Measurements from ENCODE around the gene PARD3. TPM values are rescaled to one million over a fixed set of nuclear protein-coding genes. Genes with fewer than 3 reads are reported as not detected.

Gene PARD3
- total RNA-seq, 1 experiment from 2014 or later, result 51.8 TPM

DNA sequence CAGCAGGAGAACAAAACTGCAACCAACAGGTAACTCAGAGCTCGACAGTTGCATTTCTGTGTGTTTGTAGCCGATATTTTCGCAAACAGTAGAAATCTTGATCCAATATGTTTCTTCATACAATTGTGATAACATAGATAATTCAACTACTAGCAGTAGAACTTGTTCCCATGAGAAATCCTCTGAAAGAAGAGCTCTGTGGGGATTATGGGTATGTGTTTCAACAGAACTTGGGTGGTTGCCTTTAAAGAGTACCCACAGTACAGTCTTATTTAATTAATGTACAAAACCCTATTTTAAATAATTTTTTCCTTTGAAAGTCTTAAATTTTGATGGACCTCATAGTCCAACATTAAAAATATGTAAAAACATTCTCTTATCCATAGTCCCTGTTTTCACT is 266.1 kb downstream of the PARD3 start:
- POLR2A ChIA-PET, result interaction anchor here (0.6 kb wide), 1 partner anchor 1060 kb away, joined by 4 read pairs; no protein-coding TSS in a partner anchor
- Mint-ChIP-seq H3K4me3 (no peak overlapping the region), H3K36me3 (no peaks in the 10 kb centered on the region), H3K27ac (peak overlapping the region; percentile 25; the same call in 1 of the 2 replicates), H3K4me1 (peaks cover 44% of the 10 kb centered on the region), H3K9me3 (no peaks in the 10 kb centered on the region), H3K27me3 (ENCODE audit: low read depth) (no peaks in the 10 kb centered on the region)
- TF ChIP-seq, protein P1, sequence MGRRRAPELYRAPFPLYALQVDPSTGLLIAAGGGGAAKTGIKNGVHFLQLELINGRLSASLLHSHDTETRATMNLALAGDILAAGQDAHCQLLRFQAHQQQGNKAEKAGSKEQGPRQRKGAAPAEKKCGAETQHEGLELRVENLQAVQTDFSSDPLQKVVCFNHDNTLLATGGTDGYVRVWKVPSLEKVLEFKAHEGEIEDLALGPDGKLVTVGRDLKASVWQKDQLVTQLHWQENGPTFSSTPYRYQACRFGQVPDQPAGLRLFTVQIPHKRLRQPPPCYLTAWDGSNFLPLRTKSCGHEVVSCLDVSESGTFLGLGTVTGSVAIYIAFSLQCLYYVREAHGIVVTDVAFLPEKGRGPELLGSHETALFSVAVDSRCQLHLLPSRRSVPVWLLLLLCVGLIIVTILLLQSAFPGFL (CRISPR knock-in tag; IDR thresholded peaks at IDR 0.05; ENCODE audit: borderline replicate concordance), result no peak
- no peak for TF ChIP-seq NFATC4 (CRISPR knock-in tag; IDR thresholded peaks at IDR 0.05)
- no peak for TF ChIP-seq GABPB1 (CRISPR knock-in tag; IDR thresholded peaks at IDR 0.05)
- TF ChIP-seq ZNF263 (CRISPR knock-in tag; IDR thresholded peaks at IDR 0.05; ENCODE audit: low read depth), result no peak
- TF ChIP-seq, protein P2, sequence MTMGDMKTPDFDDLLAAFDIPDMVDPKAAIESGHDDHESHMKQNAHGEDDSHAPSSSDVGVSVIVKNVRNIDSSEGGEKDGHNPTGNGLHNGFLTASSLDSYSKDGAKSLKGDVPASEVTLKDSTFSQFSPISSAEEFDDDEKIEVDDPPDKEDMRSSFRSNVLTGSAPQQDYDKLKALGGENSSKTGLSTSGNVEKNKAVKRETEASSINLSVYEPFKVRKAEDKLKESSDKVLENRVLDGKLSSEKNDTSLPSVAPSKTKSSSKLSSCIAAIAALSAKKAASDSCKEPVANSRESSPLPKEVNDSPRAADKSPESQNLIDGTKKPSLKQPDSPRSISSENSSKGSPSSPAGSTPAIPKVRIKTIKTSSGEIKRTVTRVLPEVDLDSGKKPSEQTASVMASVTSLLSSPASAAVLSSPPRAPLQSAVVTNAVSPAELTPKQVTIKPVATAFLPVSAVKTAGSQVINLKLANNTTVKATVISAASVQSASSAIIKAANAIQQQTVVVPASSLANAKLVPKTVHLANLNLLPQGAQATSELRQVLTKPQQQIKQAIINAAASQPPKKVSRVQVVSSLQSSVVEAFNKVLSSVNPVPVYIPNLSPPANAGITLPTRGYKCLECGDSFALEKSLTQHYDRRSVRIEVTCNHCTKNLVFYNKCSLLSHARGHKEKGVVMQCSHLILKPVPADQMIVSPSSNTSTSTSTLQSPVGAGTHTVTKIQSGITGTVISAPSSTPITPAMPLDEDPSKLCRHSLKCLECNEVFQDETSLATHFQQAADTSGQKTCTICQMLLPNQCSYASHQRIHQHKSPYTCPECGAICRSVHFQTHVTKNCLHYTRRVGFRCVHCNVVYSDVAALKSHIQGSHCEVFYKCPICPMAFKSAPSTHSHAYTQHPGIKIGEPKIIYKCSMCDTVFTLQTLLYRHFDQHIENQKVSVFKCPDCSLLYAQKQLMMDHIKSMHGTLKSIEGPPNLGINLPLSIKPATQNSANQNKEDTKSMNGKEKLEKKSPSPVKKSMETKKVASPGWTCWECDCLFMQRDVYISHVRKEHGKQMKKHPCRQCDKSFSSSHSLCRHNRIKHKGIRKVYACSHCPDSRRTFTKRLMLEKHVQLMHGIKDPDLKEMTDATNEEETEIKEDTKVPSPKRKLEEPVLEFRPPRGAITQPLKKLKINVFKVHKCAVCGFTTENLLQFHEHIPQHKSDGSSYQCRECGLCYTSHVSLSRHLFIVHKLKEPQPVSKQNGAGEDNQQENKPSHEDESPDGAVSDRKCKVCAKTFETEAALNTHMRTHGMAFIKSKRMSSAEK (CRISPR knock-in tag; IDR thresholded peaks at IDR 0.05; ENCODE audit: borderline replicate concordance), result no peak
- no peak for TF ChIP-seq ZNF317 (CRISPR knock-in tag; IDR thresholded peaks at IDR 0.05; ENCODE audit: borderline replicate concordance, low read depth)
- TF ChIP-seq SMAD3 (CRISPR knock-in tag; IDR thresholded peaks at IDR 0.05; ENCODE audit: borderline replicate concordance), result no peak
- TF ChIP-seq ATF1 (CRISPR knock-in tag; IDR thresholded peaks at IDR 0.05), result no peak
- no peak for TF ChIP-seq NR1H2 (CRISPR knock-in tag; IDR thresholded peaks at IDR 0.05)
- no peak for TF ChIP-seq FOXJ3 (CRISPR knock-in tag; IDR thresholded peaks at IDR 0.05; ENCODE audit: borderline replicate concordance)
- no peak for TF ChIP-seq JUN (CRISPR knock-in tag; IDR thresholded peaks at IDR 0.05)
- no peak for TF ChIP-seq NFYB (CRISPR knock-in tag; conservative IDR thresholded peaks at IDR 0.05; ENCODE audit: low read depth)
- TF ChIP-seq PRRX2 (CRISPR knock-in tag; IDR thresholded peaks at IDR 0.05), result no peak
- TF ChIP-seq, protein P3, sequence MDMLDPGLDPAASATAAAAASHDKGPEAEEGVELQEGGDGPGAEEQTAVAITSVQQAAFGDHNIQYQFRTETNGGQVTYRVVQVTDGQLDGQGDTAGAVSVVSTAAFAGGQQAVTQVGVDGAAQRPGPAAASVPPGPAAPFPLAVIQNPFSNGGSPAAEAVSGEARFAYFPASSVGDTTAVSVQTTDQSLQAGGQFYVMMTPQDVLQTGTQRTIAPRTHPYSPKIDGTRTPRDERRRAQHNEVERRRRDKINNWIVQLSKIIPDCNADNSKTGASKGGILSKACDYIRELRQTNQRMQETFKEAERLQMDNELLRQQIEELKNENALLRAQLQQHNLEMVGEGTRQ (CRISPR knock-in tag; IDR thresholded peaks at IDR 0.05), result no peak
- no peak for TF ChIP-seq RELA (CRISPR knock-in tag; IDR thresholded peaks at IDR 0.05; ENCODE audit: borderline replicate concordance)
- TF ChIP-seq KAT7 (CRISPR knock-in tag; IDR thresholded peaks at IDR 0.05; ENCODE audit: borderline replicate concordance), result no peak
- no peak for TF ChIP-seq IRF2 (CRISPR knock-in tag; IDR thresholded peaks at IDR 0.05; ENCODE audit: borderline replicate concordance, low read depth)
- DNase-seq (ENCODE audit: low spot score), result no peak
- CTCF ChIA-PET, result no interaction called here
- ATAC-seq, result no peak

DNA sequence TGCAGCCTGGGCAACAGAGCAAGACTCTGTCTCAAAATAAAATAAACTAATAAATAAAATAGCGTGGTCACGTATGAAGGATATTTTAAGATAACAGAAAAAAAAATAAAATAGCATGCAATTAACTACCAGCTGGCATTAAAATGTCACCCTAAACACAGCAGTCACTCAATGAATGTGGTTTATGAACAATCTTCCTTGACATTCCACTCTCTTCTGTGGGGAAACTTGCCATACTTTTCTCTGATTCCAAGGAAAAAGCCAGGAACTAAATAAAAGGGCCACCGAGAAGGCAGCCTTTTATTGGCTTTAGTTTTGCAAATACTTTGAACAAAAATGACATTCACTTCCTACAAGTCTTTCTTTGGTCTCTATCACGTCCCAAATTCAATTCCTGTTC is 266.6 kb downstream of the PARD3 start:
- Mint-ChIP-seq H3K4me3 (no peak overlapping the region), H3K9me3 (no peaks in the 10 kb centered on the region), H3K27ac (peak overlapping the region; percentile 25; the same call in 1 of the 2 replicates), H3K4me1 (peaks cover 44% of the 10 kb centered on the region), H3K36me3 (no peaks in the 10 kb centered on the region), H3K27me3 (ENCODE audit: low read depth) (no peaks in the 10 kb centered on the region)
- POLR2A ChIA-PET, result no interaction called here
- CTCF ChIA-PET, result no interaction called here
- TF ChIP-seq GRHL2 (CRISPR knock-in tag; IDR thresholded peaks at IDR 0.05; ENCODE audit: insufficient replicate concordance, severe bottlenecking), result no peak
- DNase-seq (ENCODE audit: low spot score) (no peak), ATAC-seq (no peak)
